Endothelial cell (in vitro differentiated cells): ENCODE measurements around the gene PGA5. TPM values are rescaled to one million over a fixed set of nuclear protein-coding genes. Genes with fewer than 3 reads are reported as not detected.
"Not testable (repeated sequence)": the region's sequence is repeated elsewhere in the genome, so short reads cannot be mapped to it uniquely, and the experiment has no call there.

Experiments
- DNase-seq: peaks from one replicate; pipeline ENCODE4 v3.0.0; 2021; ENCODE audit warnings: low spot score
- H3K27ac Mint-ChIP-seq: one replicate; pipeline ENCODE4 v1.8.0; 2021; ENCODE audit warnings: mixed read lengths, inconsistent platforms; ENCODE audit not compliant: unreplicated experiment
- H3K27me3 Mint-ChIP-seq: one replicate; pipeline ENCODE4 v1.8.0; 2021; ENCODE audit warnings: mild to moderate bottlenecking, moderate library complexity, mixed read lengths, inconsistent platforms; ENCODE audit not compliant: unreplicated experiment
- H3K36me3 Mint-ChIP-seq: one replicate; pipeline ENCODE4 v1.8.0; 2021; ENCODE audit warnings: mild to moderate bottlenecking, low read depth, mixed read lengths, inconsistent platforms; ENCODE audit not compliant: unreplicated experiment
- H3K4me1 Mint-ChIP-seq: one replicate; pipeline ENCODE4 v1.8.0; 2021; ENCODE audit warnings: mild to moderate bottlenecking, mixed read lengths, inconsistent platforms; ENCODE audit not compliant: unreplicated experiment
- H3K4me3 Mint-ChIP-seq: one replicate; pipeline ENCODE4 v1.8.0; 2021; ENCODE audit warnings: mild to moderate bottlenecking, mixed read lengths, inconsistent platforms; ENCODE audit not compliant: unreplicated experiment
- H3K9me3 Mint-ChIP-seq: one replicate; pipeline ENCODE4 v1.8.0; 2021; ENCODE audit warnings: mixed read lengths, inconsistent platforms; ENCODE audit not compliant: unreplicated experiment
- CTCF ChIP-seq: fragments of 200-600 bp; sonication (generic); IDR thresholded peaks from one replicate; pipeline ENCODE4 v1.5.0; 2021; ENCODE audit warnings: antibody characterized with exemption; ENCODE audit not compliant: unreplicated experiment
- total RNA-seq: library from RNA; stranded (reverse); fragmentation: NEBNext Ultra II Directional; extraction: Animal tissue kit (Norgen Biotek cat#: 25700); gene quantifications from one replicate; pipeline ENCODE4 v1.2.1, GENCODE V29; 2021; ENCODE audit not compliant: unreplicated experiment

Gene PGA5
- total RNA-seq, 1 donor from 2014 or later, result 1.2 TPM

DNA sequence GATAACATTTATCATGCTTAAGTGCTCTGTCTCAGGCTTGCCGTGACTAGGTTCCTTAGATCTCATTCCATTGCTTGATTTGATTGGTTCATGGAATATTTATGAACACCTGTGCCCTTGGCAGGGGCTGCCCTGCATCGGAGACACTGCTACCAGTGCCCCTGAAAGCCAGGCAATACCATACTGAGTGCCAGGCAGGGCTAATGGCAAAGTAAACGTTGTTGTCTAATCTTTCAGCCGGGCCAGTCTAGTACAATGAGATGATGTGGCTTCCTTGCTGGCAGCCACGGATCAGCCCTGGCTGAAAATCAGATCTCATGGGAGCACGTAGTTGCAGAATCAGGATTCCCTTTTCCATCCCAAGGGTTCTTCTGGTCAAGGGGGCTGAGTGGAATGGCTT is 42.6 kb upstream of the PGA5 start:
- Mint-ChIP-seq H3K4me1 (peaks cover 10% of the 10 kb centered on the region), H3K4me3 (no peak overlapping the region), H3K9me3 (peaks cover 5% of the 10 kb centered on the region), H3K27ac (no peak overlapping the region), H3K36me3 (peaks cover 3% of the 10 kb centered on the region), H3K27me3 (peaks cover 13% of the 10 kb centered on the region)
- no peak for TF ChIP-seq CTCF
- DNase-seq, result no peak

DNA sequence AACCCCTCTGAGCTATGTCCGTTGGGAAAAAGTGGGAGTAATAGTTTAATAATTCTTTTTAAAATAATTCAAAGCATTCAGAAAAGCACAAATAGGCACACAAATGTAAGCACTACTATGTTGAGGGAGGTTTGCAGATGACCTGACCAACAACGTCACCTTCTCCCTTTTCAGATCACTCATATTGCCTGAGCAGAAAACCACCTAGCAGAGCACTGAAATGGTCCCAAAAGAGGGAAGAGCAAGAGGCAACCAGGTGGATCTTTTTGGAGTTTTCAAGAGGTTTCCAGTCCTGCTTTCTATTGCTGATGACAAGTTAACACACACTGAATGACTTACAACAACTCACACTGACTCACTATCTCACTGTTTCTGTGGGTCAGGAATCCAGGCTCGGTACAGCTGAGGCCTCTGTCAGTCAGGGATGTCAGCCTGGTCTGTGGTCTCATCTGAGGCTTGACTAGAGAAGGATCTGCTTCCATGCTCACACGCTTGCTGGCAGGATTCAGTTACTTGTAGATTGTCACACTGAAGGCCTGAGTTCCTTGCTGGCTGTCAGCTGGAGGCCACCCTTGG is 41.9 kb upstream of the PGA5 start:
- no peak for DNase-seq
- TF ChIP-seq CTCF, result no peak
- H3K9me3 Mint-ChIP-seq, result peaks cover 5% of the 10 kb centered on the region

DNA sequence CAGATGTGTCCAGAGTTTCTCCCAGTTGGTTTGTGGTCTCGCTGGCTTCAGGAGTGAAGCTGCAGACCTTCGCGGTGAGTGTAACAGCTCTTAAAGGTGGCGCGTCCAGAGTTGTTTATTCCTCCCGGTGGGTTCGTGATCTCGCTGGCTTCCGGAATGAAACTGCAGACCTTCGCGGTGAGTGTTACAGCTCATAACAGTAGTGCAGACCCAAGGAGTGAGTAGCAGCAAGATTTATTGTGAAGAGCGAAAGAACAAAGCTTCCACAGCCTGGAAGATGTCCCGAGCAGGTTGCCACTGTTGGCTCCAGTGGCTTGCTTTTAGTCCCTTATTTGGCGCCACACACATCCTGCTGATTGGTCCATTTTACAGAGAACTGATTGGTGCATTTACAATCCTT is 39.5 kb upstream of the PGA5 start:
- no peak overlapping the region for H3K27ac Mint-ChIP-seq
- DNase-seq, result no peak
- peaks cover 9% of the 10 kb centered on the region for H3K27me3 Mint-ChIP-seq
- TF ChIP-seq CTCF, result no peak
- H3K4me3 Mint-ChIP-seq, result no peak overlapping the region
- peaks cover 3% of the 10 kb centered on the region for H3K36me3 Mint-ChIP-seq
- peaks cover 5% of the 10 kb centered on the region for H3K9me3 Mint-ChIP-seq
- peaks cover 9% of the 10 kb centered on the region for H3K4me1 Mint-ChIP-seq

More for the DNA sequence above, 41.9 kb upstream of the PGA5 start:
- Mint-ChIP-seq H3K36me3 (peaks cover 3% of the 10 kb centered on the region), H3K27me3 (peaks cover 13% of the 10 kb centered on the region), H3K4me3 (no peak overlapping the region), H3K4me1 (peaks cover 13% of the 10 kb centered on the region), H3K27ac (no peak overlapping the region)

- H3K9me3 Mint-ChIP-seq, H3K36me3 Mint-ChIP-seq, DNase-seq, H3K27ac Mint-ChIP-seq, H3K27me3 Mint-ChIP-seq, H3K4me1 Mint-ChIP-seq, H3K4me3 Mint-ChIP-seq: not testable (repeated sequence)
These were observed 37.8 kb upstream of the PGA5 start, which contains the start of gene PGA3 for GRCh38 chr11:61202950-61203746. Gene PGA3 (plus strand): TSS chr11:61203515. CDS start chr11:61203565, 50 bp downstream.

DNA sequence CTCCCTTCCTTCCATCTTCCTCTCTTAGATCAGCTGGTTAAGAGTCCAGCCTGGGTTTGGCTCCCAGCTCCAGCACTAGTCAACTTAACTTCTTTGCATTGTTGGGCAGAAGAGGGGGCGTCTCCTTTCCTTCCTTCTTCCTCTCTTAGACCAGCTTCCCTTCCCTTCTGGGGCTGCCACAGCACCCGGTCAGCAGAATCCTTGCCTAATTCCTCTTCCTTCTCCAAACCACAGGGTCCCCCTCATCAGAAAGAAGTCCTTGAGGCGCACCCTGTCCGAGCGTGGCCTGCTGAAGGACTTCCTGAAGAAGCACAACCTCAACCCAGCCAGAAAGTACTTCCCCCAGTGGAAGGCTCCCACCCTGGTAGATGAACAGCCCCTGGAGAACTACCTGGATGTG is 37.1 kb upstream of the PGA5 start:
- DNase-seq, H3K4me3 Mint-ChIP-seq, H3K27me3 Mint-ChIP-seq, H3K27ac Mint-ChIP-seq, H3K4me1 Mint-ChIP-seq, H3K9me3 Mint-ChIP-seq, H3K36me3 Mint-ChIP-seq: not testable (repeated sequence)

DNA sequence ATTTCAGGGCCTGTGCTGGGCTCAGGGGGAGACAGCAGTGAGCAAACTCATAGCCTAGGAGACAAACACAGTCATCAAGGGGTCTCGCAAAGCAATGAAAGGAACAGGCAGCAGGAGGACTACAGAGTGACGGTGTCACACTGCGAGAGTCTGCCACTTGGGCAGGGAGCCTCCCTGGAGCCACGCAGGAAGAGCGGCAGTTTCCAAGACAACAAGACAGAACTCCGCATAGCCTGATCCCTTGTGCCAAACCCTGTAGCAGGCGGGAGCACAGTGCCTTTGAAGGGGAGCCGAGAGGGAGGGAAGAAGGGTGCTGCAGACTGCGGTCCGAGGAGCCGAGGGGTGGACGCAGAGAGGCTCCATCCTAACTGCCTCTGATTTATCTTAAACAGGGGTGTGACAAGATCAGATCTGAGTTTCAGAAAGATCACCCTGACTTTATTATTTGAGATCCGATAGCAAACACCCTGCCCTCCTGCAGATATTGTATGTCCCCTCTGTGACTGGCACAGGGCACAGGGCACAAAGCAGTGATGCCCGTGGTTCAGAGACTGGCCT is 36.4 kb upstream of the PGA5 start:
- not testable (repeated sequence) for H3K27ac Mint-ChIP-seq, H3K4me1 Mint-ChIP-seq, H3K36me3 Mint-ChIP-seq, H3K4me3 Mint-ChIP-seq, DNase-seq, H3K9me3 Mint-ChIP-seq, H3K27me3 Mint-ChIP-seq

DNA sequence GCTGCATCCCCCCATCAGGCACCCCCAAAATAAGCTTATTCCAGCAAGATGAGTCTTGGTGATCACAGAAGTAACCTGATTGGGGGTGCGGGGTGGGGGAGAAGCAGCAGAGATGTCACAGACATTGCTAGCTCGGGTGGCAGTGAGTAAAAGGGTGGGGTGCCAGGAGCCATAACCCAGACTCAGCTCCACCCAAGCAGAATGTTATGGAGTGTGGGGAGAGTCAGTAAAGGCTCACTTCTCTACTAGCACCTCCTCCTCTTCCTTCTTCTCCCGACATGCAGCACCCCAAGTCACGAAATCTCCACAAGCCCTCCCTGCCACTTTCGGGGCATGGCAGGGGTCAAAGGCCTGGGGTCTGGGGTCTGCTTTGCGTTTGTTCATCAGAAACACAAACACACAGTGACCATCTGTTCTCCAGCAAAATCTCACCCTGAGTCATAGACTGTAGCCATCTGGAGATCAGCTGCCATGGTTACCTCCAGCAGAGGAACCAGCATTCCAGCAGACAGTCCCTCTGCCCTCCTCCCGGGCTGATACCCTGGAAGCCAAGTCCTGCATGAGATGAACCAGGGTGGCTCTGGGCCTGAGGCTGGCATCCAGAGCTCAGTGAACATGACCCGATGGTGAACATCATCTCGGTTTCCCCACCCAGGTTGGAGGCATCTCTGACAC is 33.2 kb upstream of the PGA5 start:
- H3K36me3 Mint-ChIP-seq, H3K4me3 Mint-ChIP-seq, H3K27ac Mint-ChIP-seq, DNase-seq, H3K27me3 Mint-ChIP-seq, H3K4me1 Mint-ChIP-seq, H3K9me3 Mint-ChIP-seq: not testable (repeated sequence)

DNA sequence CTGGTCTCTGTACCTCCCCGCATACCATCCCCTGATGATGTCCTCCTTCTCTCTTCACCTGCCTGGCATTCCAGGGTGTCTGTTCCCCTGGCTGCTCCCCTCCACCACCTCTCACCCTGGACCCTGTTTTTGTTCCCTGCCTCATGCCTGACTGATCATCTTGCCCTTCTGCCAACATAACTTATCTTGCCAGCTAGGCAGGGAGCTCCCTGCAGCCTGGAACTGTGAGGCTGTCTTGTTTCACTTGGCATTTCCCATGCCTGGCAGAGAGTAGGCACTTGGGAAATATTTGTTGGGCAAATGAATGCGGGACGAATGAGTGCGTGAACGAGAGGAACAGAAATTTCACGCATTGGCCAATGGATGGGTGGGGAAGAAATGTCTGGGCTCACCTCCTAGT is 30.3 kb upstream of the PGA5 start:
- not testable (repeated sequence) for H3K4me3 Mint-ChIP-seq, H3K4me1 Mint-ChIP-seq, H3K27ac Mint-ChIP-seq, H3K27me3 Mint-ChIP-seq, H3K9me3 Mint-ChIP-seq, H3K36me3 Mint-ChIP-seq, DNase-seq
